A673 (cell line): ENCODE results near the gene STUB1.

Experiments
- CTCF ChIP-seq: fragments of 300-800, 200-600 bp; sonication (generic); conservative IDR thresholded peaks from 2 replicates; pipeline ENCODE4 v1.5.1; 2017; ENCODE audit warnings: low read depth, mild to moderate bottlenecking, antibody characterized with exemption, low read length, moderate library complexity, mixed read lengths
- EZH2 ChIP-seq: fragments of 200-600 bp; sonication (generic); IDR thresholded peaks from 2 replicates; pipeline ENCODE4 v1.6.1; 2017; ENCODE audit warnings: borderline replicate concordance, low read depth, mild to moderate bottlenecking, mixed read lengths, antibody characterized with exemption, low read length; ENCODE audit not compliant: poor library complexity, severe bottlenecking

GRCh38 chr16:720990-721764 lies 41.0 kb downstream of the STUB1 start, which contains the start of gene ANTKMT:
- TF ChIP-seq CTCF (no peak), EZH2 (no peak)
